CD4-positive, alpha-beta T cell (primary cell): ENCODE measurements around the gene GAREM2. TPM values are rescaled to one million over a fixed set of nuclear protein-coding genes. Genes with fewer than 3 reads are reported as not detected.

ENCODE experiments used
- ATAC-seq: fragments of 200-7000 bp; cut with Tn5 transposase; one replicate; pipeline ENCODE4 v1.10.0; 2022; ENCODE audit warnings: mild to moderate bottlenecking; ENCODE audit not compliant: poor library complexity
- CTCF ChIA-PET: fragments of 350-600 bp; sonication (Branson Sonifier 250); formaldehyde crosslinking; loops from one replicate; lab custom pipeline; 2021; ENCODE audit warnings: antibody characterized with exemption, inconsistent platforms; lab: Charles Lee
- POLR2A ChIA-PET: fragments of 350-600 bp; sonication (Branson Sonifier 250); formaldehyde crosslinking; loops from one replicate; lab custom pipeline; 2021; ENCODE audit warnings: antibody characterized with exemption, inconsistent platforms; lab: Charles Lee
- DNase-seq, 14 experiments: peaks; one replicate each; pipeline ENCODE4 v3.0.0-alpha.2; 2013 to 2020; ENCODE audit warnings: mixed read lengths in 2 of 14
- H3K27ac ChIP-seq, 2 donors: one replicate each; pipeline versions ENCODE4 v1.5.1 to v1.7.0; 2013; ENCODE audit warnings: low read length in 2 of 2, low read depth in 1 of 2, mild to moderate bottlenecking in 1 of 2
- H3K27me3 ChIP-seq, 2 experiments: 1 replicate in 1 of 2; 2 replicates in 1 of 2; pipeline versions ENCODE4 v1.6.1 to v1.7.0; 2013; ENCODE audit warnings: low read length in 2 of 2, control low read depth in 1 of 2, mild to moderate bottlenecking in 1 of 2, moderate library complexity in 1 of 2; ENCODE audit not compliant: insufficient read depth in 2 of 2, control insufficient read depth in 1 of 2
- H3K36me3 ChIP-seq: one replicate; pipeline ENCODE4 v1.6.1; 2013; ENCODE audit warnings: low read length, control low read depth; ENCODE audit not compliant: insufficient read depth
- H3K4me1 ChIP-seq: one replicate; pipeline ENCODE4 v1.6.1; 2013; ENCODE audit warnings: low read length, control low read depth; ENCODE audit not compliant: insufficient read depth
- H3K4me3 ChIP-seq: one replicate; pipeline ENCODE4 v1.5.1; 2013; ENCODE audit warnings: mild to moderate bottlenecking, low read length, moderate library complexity
- H3K9me3 ChIP-seq, 2 experiments: 1 replicate in 1 of 2; 2 replicates in 1 of 2; pipeline versions ENCODE4 v1.6.1 to v1.7.0; 2013; ENCODE audit warnings: low read length in 2 of 2, mild to moderate bottlenecking in 2 of 2, control low read depth in 1 of 2, moderate library complexity in 1 of 2; ENCODE audit not compliant: control insufficient read depth in 1 of 2, insufficient read depth in 1 of 2
- H3K27ac Mint-ChIP-seq: one replicate; pipeline ENCODE4 v1.8.0; 2020; ENCODE audit warnings: mixed read lengths
- H3K27me3 Mint-ChIP-seq: one replicate; pipeline ENCODE4 v1.8.0; 2021; ENCODE audit warnings: mixed read lengths
- H3K36me3 Mint-ChIP-seq: one replicate; pipeline ENCODE4 v1.8.0; 2021; ENCODE audit warnings: low read depth, mixed read lengths
- H3K4me1 Mint-ChIP-seq: one replicate; pipeline ENCODE4 v1.8.0; 2021; ENCODE audit warnings: low read depth, mixed read lengths
- H3K4me3 Mint-ChIP-seq: one replicate; pipeline ENCODE4 v1.8.0; 2020; ENCODE audit warnings: mild to moderate bottlenecking, mixed read lengths
- H3K9me3 Mint-ChIP-seq: one replicate; pipeline ENCODE4 v1.8.0; 2020; ENCODE audit warnings: mixed read lengths
- CTCF ChIP-seq: fragments of 200-600 bp; IDR thresholded peaks from one replicate; pipeline ENCODE4 v1.8.0; 2022; ENCODE audit warnings: antibody characterized with exemption, mild to moderate bottlenecking
- intact Hi-C, 2 experiments: fragments of 100-400 bp; cut with DNase I in 1 of 2; cut with micrococcal nuclease in 1 of 2; formaldehyde crosslinking; loops; one replicate each; pipeline versions ENCODE4 v1.15.1 to v1.9.0; 2023 to 2025; cut with DNase I, micrococcal nuclease
- total RNA-seq, 174 experiments: library from RNA in 2 of 174; stranded (reverse) in 2 of 174; gene quantifications; one replicate each; pipeline ENCODE4 v1.2.3 and lab custom pipeline; 2021 to 2026

GAREM2 gene
- total RNA-seq, 2 experiments from 2014 or later = 4.3 to 7.3 TPM

GRCh38 chr2:26215833-26216232, 42.9 kb downstream of the GAREM2 start:
- Mint-ChIP-seq H3K27ac (no peak overlapping the region), H3K4me3 (no peak overlapping the region), H3K27me3 (no peaks in the 10 kb centered on the region), H3K4me1 (no peaks in the 10 kb centered on the region), H3K9me3 (no peaks in the 10 kb centered on the region), H3K36me3 (peaks cover 90% of the 10 kb centered on the region)
- ATAC-seq (no peak), DNase-seq (no peak)
- no peak overlapping the region for H3K27ac ChIP-seq
- no peak overlapping the region for H3K4me3 ChIP-seq
- no peaks in the 10 kb centered on the region for H3K9me3 ChIP-seq
- POLR2A ChIA-PET = no interaction called here
- CTCF ChIA-PET = no interaction called here
- H3K27me3 ChIP-seq = no peaks in the 10 kb centered on the region
- H3K36me3 ChIP-seq = peaks cover 69% of the 10 kb centered on the region
- TF ChIP-seq CTCF = no peak
- intact Hi-C loops = no loop called here
- no peaks in the 10 kb centered on the region for H3K4me1 ChIP-seq

DNA sequence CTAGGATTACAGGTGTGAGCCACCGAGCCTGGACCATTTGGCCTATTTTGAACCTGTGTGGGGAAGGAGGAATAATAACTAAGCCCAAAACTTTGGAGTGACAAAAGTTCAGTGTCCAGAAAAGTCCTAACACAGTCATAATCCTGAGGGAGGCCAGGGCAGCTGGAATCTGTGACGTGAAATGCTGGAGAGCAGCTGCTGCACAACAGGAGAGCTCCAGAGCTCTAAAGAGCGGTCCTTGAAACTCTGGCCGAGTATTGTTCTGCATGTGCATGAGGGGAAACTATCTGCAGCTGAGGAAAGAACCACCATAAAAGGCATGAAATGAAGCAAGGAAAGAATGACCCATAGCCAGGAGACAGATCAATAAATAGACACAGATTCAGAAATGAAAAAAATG, 43.7 kb downstream of the GAREM2 start:
- no peaks in the 10 kb centered on the region for H3K4me1 ChIP-seq
- no peak for DNase-seq
- H3K36me3 Mint-ChIP-seq = peaks cover 85% of the 10 kb centered on the region
- no peaks in the 10 kb centered on the region for H3K9me3 ChIP-seq
- H3K27me3 Mint-ChIP-seq = no peaks in the 10 kb centered on the region
- intact Hi-C loops = no loop called here
- H3K27ac Mint-ChIP-seq = no peak overlapping the region
- H3K27ac ChIP-seq = no peak overlapping the region
- ChIA-PET POLR2A (no interaction called here), CTCF (no interaction called here)
- no peak for ATAC-seq
- no peaks in the 10 kb centered on the region for H3K4me1 Mint-ChIP-seq
- H3K9me3 Mint-ChIP-seq = no peaks in the 10 kb centered on the region
- no peak overlapping the region for H3K4me3 ChIP-seq
- TF ChIP-seq CTCF = no peak
- peaks cover 63% of the 10 kb centered on the region for H3K36me3 ChIP-seq
- H3K27me3 ChIP-seq = no peaks in the 10 kb centered on the region
- no peak overlapping the region for H3K4me3 Mint-ChIP-seq

- Mint-ChIP-seq H3K9me3 (no peaks in the 10 kb centered on the region), H3K36me3 (peaks cover 78% of the 10 kb centered on the region), H3K4me3 (no peak overlapping the region), H3K4me1 (no peaks in the 10 kb centered on the region), H3K27ac (no peak overlapping the region), H3K27me3 (no peaks in the 10 kb centered on the region)
- Histone ChIP-seq H3K27ac (no peak overlapping the region), H3K4me1 (no peaks in the 10 kb centered on the region), H3K9me3 (no peaks in the 10 kb centered on the region), H3K36me3 (peaks cover 55% of the 10 kb centered on the region), H3K4me3 (no peak overlapping the region), H3K27me3 (no peaks in the 10 kb centered on the region)
- DNase-seq (no peak), ATAC-seq (no peak)
- TF ChIP-seq CTCF = no peak
- POLR2A ChIA-PET = interaction anchor here (0.6 kb wide), 1 partner anchor 11 kb away, joined by 3 read pairs; no protein-coding TSS in a partner anchor
- intact Hi-C loops = no loop called here
- CTCF ChIA-PET = no interaction called here
These were observed 44.8 kb downstream of the GAREM2 start for GRCh38 chr2:26217720-26218119.
